Neural progenitor cell (in vitro differentiated cells): ENCODE measurements around the gene CDH13. TPM values are rescaled to one million over a fixed set of nuclear protein-coding genes. Genes with fewer than 3 reads are reported as not detected.

Experiments used
- DNase-seq: peaks from one replicate; pipeline ENCODE4 v3.0.0-alpha.2; 2016; ENCODE audit warnings: low spot score
- H2AFZ ChIP-seq: fragments of 200-600 bp; sonication (generic); replicated peaks from 2 replicates; pipeline ENCODE4 v1.6.1; 2016; ENCODE audit warnings: antibody characterized with exemption
- H3F3A ChIP-seq: fragments of 200-600 bp; sonication (generic); 2 replicates; pipeline ENCODE4 v1.6.1; 2016; ENCODE audit warnings: antibody characterized with exemption, low read depth
- H3K27ac ChIP-seq: fragments of 200-600 bp; sonication (generic); 2 replicates; pipeline ENCODE4 v1.5.1; 2016; ENCODE audit warnings: mild to moderate bottlenecking
- H3K27me3 ChIP-seq: fragments of 200-600 bp; sonication (generic); 2 replicates; pipeline ENCODE4 v1.6.1; 2016; ENCODE audit warnings: mild to moderate bottlenecking, moderate library complexity
- H3K36me3 ChIP-seq: fragments of 200-600 bp; sonication (generic); 2 replicates; pipeline ENCODE4 v1.5.1; 2016
- H3K4me1 ChIP-seq: fragments of 200-600 bp; sonication (generic); 2 replicates; pipeline ENCODE4 v1.6.1; 2016; ENCODE audit warnings: mixed run types
- H3K4me2 ChIP-seq: fragments of 200-600 bp; sonication (generic); 2 replicates; pipeline ENCODE4 v1.6.1; 2016
- H3K4me3 ChIP-seq: fragments of 200-600 bp; sonication (generic); 2 replicates; pipeline ENCODE4 v1.5.1; 2016
- H3K79me2 ChIP-seq: fragments of 200-600 bp; sonication (generic); 2 replicates; pipeline ENCODE4 v1.6.1; 2016; ENCODE audit warnings: low read depth
- H3K9ac ChIP-seq: fragments of 200-600 bp; sonication (generic); 2 replicates; pipeline ENCODE4 v1.6.1; 2016
- H3K9me3 ChIP-seq: fragments of 200-600 bp; sonication (generic); 2 replicates; pipeline ENCODE4 v1.5.1; 2016; ENCODE audit warnings: low read depth
- H4K20me1 ChIP-seq: fragments of 200-600 bp; sonication (generic); 2 replicates; pipeline ENCODE4 v1.6.1; 2016; ENCODE audit warnings: low read depth
- H3K27ac Mint-ChIP-seq: 3 replicates; pipeline ENCODE4 v1.8.0; 2021; ENCODE audit warnings: mixed read lengths
- H3K27me3 Mint-ChIP-seq: 2 replicates; pipeline ENCODE4 v1.8.0; 2022; ENCODE audit warnings: low read depth, mild to moderate bottlenecking, inconsistent platforms, moderate library complexity, mixed read lengths; ENCODE audit not compliant: insufficient read depth
- H3K36me3 Mint-ChIP-seq: 3 replicates; pipeline ENCODE4 v1.8.0; 2021; ENCODE audit warnings: mixed read lengths
- H3K4me1 Mint-ChIP-seq: 3 replicates; pipeline ENCODE4 v1.8.0; 2021; ENCODE audit warnings: mixed read lengths
- H3K4me3 Mint-ChIP-seq: 3 replicates; pipeline ENCODE4 v1.8.0; 2021; ENCODE audit warnings: mild to moderate bottlenecking, moderate library complexity, mixed read lengths
- H3K9me3 Mint-ChIP-seq: 3 replicates; pipeline ENCODE4 v1.8.0; 2020; ENCODE audit warnings: mixed read lengths
- CTCF ChIP-seq: fragments of 200-600 bp; sonication (generic); IDR thresholded peaks from 2 replicates; pipeline ENCODE4 v1.5.1; 2017; ENCODE audit warnings: antibody characterized with exemption, mild to moderate bottlenecking
- EZH2 ChIP-seq: fragments of 200-600 bp; sonication (generic); IDR thresholded peaks from 2 replicates; pipeline ENCODE4 v1.6.1; 2017; ENCODE audit warnings: antibody characterized with exemption, mild to moderate bottlenecking, moderate library complexity
- EZH2phosphoT487 ChIP-seq: fragments of 200-600 bp; sonication (generic); IDR thresholded peaks from 2 replicates; pipeline ENCODE4 v1.6.1; 2017; ENCODE audit warnings: antibody characterized with exemption
- total RNA-seq: library from RNA; depleted of rRNA; stranded (reverse); fragments of >200 nt; gene quantifications from 2 replicates; pipeline ENCODE4 v1.2.3, GENCODE V29; 2015; ENCODE audit warnings: low replicate concordance

The CDH13 gene
- total RNA-seq, 1 donor from 2014 or later: 3.0 TPM

GRCh38 chr16:83031524-83031923 is 404.8 kb downstream of the CDH13 start:
- Histone ChIP-seq H2AFZ (no peak overlapping the region), H3K9ac (no peak overlapping the region), H3K4me1 (no peaks in the 10 kb centered on the region), H3K4me3 (no peak overlapping the region), H4K20me1 (no peaks in the 10 kb centered on the region), H3K27ac (no peak overlapping the region), H3K27me3 (no peaks in the 10 kb centered on the region), H3K36me3 (no peaks in the 10 kb centered on the region), H3F3A (no peaks in the 10 kb centered on the region), H3K79me2 (no peaks in the 10 kb centered on the region), H3K9me3 (no peaks in the 10 kb centered on the region), H3K4me2 (no peak overlapping the region)
- Mint-ChIP-seq H3K27me3 (no peaks in the 10 kb centered on the region), H3K36me3 (no peaks in the 10 kb centered on the region), H3K4me1 (no peaks in the 10 kb centered on the region), H3K4me3 (no peak overlapping the region), H3K27ac (no peak overlapping the region), H3K9me3 (no peaks in the 10 kb centered on the region)
- DNase-seq: no peak
- TF ChIP-seq EZH2phosphoT487 (no peak), CTCF (no peak), EZH2 (no peak)

- H3K27me3 Mint-ChIP-seq: peaks cover 2% of the 10 kb centered on the region
- H4K20me1 ChIP-seq: no peaks in the 10 kb centered on the region
- H3K4me3 Mint-ChIP-seq: no peak overlapping the region
- H3K36me3 Mint-ChIP-seq: no peaks in the 10 kb centered on the region
- H3K27me3 ChIP-seq: no peaks in the 10 kb centered on the region
- H3K4me3 ChIP-seq: no peak overlapping the region
- no peak overlapping the region for H3K27ac Mint-ChIP-seq
- TF ChIP-seq EZH2phosphoT487 (no peak), EZH2 (no peak), CTCF (no peak)
- H3K9me3 ChIP-seq: no peaks in the 10 kb centered on the region
- H3F3A ChIP-seq: no peaks in the 10 kb centered on the region
- no peaks in the 10 kb centered on the region for H3K79me2 ChIP-seq
- H3K4me2 ChIP-seq: no peak overlapping the region
- no peaks in the 10 kb centered on the region for H3K9me3 Mint-ChIP-seq
- DNase-seq: no peak
- no peaks in the 10 kb centered on the region for H3K4me1 ChIP-seq
- H3K9ac ChIP-seq: no peak overlapping the region
- no peak overlapping the region for H3K27ac ChIP-seq
- no peaks in the 10 kb centered on the region for H3K36me3 ChIP-seq
- H2AFZ ChIP-seq: no peak overlapping the region
- H3K4me1 Mint-ChIP-seq: no peaks in the 10 kb centered on the region
These were observed 410.3 kb downstream of the CDH13 start for GRCh38 chr16:83037102-83037501.

GRCh38 chr16:83037884-83038283 is 411.1 kb downstream of the CDH13 start:
- no peaks in the 10 kb centered on the region for H3K36me3 Mint-ChIP-seq
- TF ChIP-seq EZH2: no peak
- no peak for TF ChIP-seq CTCF
- TF ChIP-seq EZH2phosphoT487: no peak
- no peaks in the 10 kb centered on the region for H3K9me3 Mint-ChIP-seq
- Histone ChIP-seq H3K27me3 (no peaks in the 10 kb centered on the region), H3K79me2 (no peaks in the 10 kb centered on the region), H3K4me2 (no peak overlapping the region), H3K9ac (no peak overlapping the region), H4K20me1 (no peaks in the 10 kb centered on the region), H3K27ac (no peak overlapping the region), H3F3A (no peaks in the 10 kb centered on the region), H3K4me1 (no peaks in the 10 kb centered on the region), H3K4me3 (no peak overlapping the region), H2AFZ (no peak overlapping the region), H3K36me3 (no peaks in the 10 kb centered on the region), H3K9me3 (no peaks in the 10 kb centered on the region)
- H3K27ac Mint-ChIP-seq: no peak overlapping the region
- H3K4me1 Mint-ChIP-seq: no peaks in the 10 kb centered on the region
- no peak for DNase-seq
- H3K27me3 Mint-ChIP-seq: peaks cover 2% of the 10 kb centered on the region
- H3K4me3 Mint-ChIP-seq: no peak overlapping the region

- Mint-ChIP-seq H3K27me3 (peaks cover 2% of the 10 kb centered on the region), H3K27ac (no peak overlapping the region), H3K4me3 (no peak overlapping the region), H3K36me3 (no peaks in the 10 kb centered on the region), H3K4me1 (no peaks in the 10 kb centered on the region), H3K9me3 (no peaks in the 10 kb centered on the region)
- H3K4me2 ChIP-seq: no peak overlapping the region
- no peaks in the 10 kb centered on the region for H3K27me3 ChIP-seq
- no peak overlapping the region for H3K27ac ChIP-seq
- no peak overlapping the region for H3K9ac ChIP-seq
- H2AFZ ChIP-seq: no peak overlapping the region
- no peaks in the 10 kb centered on the region for H3K79me2 ChIP-seq
- DNase-seq: no peak
- no peaks in the 10 kb centered on the region for H3K9me3 ChIP-seq
- no peaks in the 10 kb centered on the region for H3K36me3 ChIP-seq
- H3K4me1 ChIP-seq: no peaks in the 10 kb centered on the region
- H3K4me3 ChIP-seq: no peak overlapping the region
- TF ChIP-seq EZH2 (no peak), CTCF (no peak), EZH2phosphoT487 (no peak)
- no peaks in the 10 kb centered on the region for H3F3A ChIP-seq
- H4K20me1 ChIP-seq: no peaks in the 10 kb centered on the region
These were observed 413.4 kb downstream of the CDH13 start for GRCh38 chr16:83040174-83040573.
